Skeletal muscle satellite cell (primary cell): ENCODE results near the gene HOXC6.

Source experiments
- H3K27me3 ChIP-seq: 2 replicates; pipeline ENCODE4 v1.7.0; 2013; ENCODE audit warnings: low read length; ENCODE audit not compliant: control insufficient read depth, insufficient read depth
- H3K36me3 ChIP-seq: 2 replicates; pipeline ENCODE4 v1.7.0; 2013; ENCODE audit warnings: mild to moderate bottlenecking, control low read depth, low read length; ENCODE audit not compliant: insufficient read depth
- H3K4me1 ChIP-seq: 2 replicates; pipeline ENCODE4 v1.7.0; 2013; ENCODE audit warnings: low read length; ENCODE audit not compliant: control insufficient read depth, insufficient read depth
- H3K4me2 ChIP-seq: 2 replicates; pipeline ENCODE4 v1.7.0; 2013; ENCODE audit warnings: mild to moderate bottlenecking, low read length
- H3K4me3 ChIP-seq: 2 replicates; pipeline ENCODE4 v1.7.0; 2013; ENCODE audit warnings: low read length
- H3K9ac ChIP-seq: 2 replicates; pipeline ENCODE4 v1.7.0; 2013; ENCODE audit warnings: mild to moderate bottlenecking, low read depth, low read length, moderate library complexity
- H3K9me3 ChIP-seq: replicated peaks from 2 replicates; pipeline ENCODE4 v1.7.0; 2013; ENCODE audit warnings: mild to moderate bottlenecking, control low read depth, low read length

The HOXC6 gene

DNA sequence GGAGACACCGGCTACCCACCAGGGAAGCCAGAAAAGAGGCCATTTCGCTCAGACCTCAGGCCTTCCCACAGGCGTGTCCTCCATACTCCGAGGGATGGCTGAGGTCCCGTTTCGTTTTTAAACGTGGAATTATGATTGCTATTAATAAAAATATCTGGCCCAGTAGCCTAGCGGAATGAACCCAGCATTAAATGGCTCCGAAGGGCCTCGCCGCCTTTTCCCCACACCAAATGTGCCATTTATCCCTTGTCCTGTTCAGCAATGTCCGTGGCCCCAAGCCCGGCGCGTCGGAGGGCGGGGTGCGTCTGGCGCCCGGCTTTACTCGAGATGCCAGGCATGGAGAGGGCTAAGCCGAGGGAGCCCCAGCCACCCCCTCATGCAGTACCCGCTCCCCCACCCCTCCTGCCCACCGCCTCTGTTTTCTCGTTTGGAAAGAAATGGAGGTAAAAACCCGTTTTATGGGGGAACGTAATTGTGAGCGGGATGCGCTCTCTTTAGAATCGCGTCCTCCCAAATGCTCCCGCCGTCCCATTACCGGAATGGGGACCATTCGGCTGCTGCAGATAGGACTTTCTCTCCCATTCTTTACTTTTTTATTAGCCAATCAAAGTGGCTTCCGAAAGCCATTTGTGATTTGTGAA, 13.7 kb upstream of the HOXC6 start:
- H3K4me1 ChIP-seq: peaks cover 52% of the 10 kb centered on the region
- H3K9me3 ChIP-seq: no peaks in the 10 kb centered on the region
- peak overlapping the region; percentile 88 for H3K9ac ChIP-seq
- H3K4me2 ChIP-seq: peak overlapping the region; percentile 88
- H3K36me3 ChIP-seq: peaks cover 2% of the 10 kb centered on the region
- peak overlapping the region; percentile 68 for H3K4me3 ChIP-seq
- H3K27me3 ChIP-seq: no peaks in the 10 kb centered on the region

DNA sequence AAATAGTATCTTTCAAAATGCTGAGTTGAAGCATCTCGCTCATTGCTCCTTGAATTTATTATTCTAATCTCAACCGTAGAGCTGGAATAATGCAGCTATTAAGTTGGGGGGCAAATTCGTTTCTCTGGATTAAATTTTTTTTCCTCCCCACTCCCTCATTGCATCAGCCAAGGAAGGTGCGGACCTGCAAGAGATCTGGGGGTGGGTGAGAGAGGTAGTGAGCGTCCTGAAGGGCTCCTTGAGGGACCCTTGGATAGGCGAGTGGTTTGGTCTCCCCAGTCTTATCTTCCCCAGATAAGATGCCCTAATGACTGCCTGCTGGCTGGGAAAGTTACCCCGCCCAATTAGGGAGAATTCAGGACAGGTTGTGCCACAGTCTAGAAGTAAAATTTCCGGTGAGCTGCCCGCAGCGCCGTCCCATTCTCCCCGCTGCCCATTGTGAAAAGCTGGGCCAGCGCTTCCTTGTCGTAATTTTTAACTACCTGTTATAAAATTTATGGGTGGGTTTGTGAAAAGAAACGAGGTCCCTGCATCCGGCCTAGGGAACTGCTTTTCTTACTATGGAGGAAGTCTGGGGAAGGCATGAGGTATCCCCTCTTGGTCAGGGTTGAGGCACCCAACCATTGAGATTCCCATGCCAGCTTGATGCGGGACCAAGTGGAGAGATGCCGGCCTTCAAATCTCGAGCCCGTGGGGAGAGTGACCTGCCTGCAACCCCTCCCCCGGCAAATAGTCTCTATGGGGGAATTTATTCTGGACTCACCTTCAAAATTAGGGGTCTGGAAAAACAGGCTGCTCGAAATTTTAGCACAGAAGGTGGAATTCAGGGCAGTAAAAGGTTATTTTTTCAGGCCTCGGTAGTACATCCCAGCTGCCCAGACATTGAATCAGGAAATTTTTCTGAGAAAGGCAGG, 13.0 kb upstream of the HOXC6 start:
- no peaks in the 10 kb centered on the region for H3K27me3 ChIP-seq
- peaks cover 53% of the 10 kb centered on the region for H3K4me1 ChIP-seq
- peak overlapping the region; percentile 68 for H3K4me3 ChIP-seq
- peak overlapping the region; percentile 88 for H3K9ac ChIP-seq
- peak overlapping the region; percentile 94 for H3K4me2 ChIP-seq
- peaks cover 2% of the 10 kb centered on the region for H3K36me3 ChIP-seq
- no peaks in the 10 kb centered on the region for H3K9me3 ChIP-seq

DNA sequence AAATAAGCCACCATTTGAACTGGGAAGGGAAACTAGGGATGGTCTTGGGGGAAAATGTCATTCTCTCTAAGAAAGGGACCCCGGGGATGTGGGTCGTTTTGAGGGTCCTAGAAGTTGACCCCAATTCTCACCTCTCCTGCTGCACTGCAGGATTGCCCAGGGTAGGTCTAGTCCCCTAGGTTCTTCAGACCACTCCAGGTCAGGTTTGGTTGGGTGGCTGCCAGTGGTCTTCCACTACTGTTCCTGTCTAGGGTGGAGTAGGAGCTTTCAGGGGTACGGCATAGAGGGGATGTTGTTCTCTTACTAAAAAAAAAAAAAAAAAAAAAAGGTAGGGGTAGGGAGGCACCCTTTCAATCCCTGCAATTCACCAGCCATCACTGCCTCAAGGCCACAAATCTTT, 12.2 kb upstream of the HOXC6 start:
- Histone ChIP-seq H3K9me3 (no peaks in the 10 kb centered on the region), H3K36me3 (peaks cover 2% of the 10 kb centered on the region), H3K4me2 (peak overlapping the region; percentile 94), H3K4me3 (peak overlapping the region; percentile 62), H3K9ac (peak overlapping the region; percentile 88), H3K4me1 (peaks cover 61% of the 10 kb centered on the region), H3K27me3 (no peaks in the 10 kb centered on the region)

DNA sequence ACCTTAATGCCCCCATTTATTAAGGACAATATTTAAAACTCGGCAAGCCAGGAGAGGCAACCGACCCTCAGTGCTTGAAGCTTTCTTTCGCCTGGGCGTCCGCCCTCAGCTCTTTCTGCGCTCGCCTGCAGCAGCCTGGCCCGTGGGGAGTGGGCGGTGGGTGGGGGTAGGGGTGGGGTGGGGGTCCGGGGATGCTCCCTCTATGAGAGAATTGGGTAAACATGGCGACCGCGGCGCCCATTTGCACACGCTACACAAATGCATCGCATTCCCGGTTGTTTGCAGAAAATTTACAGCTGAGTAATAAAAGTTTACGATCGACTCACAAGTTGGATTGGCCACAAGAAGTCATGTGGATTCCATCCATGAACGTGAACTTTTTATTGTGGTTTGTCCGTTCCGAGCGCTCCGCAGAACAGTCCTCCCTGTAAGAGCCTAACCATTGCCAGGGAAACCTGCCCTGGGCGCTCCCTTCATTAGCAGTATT, 11.7 kb upstream of the HOXC6 start:
- Histone ChIP-seq H3K9ac (peak overlapping the region; percentile 96), H3K27me3 (no peaks in the 10 kb centered on the region), H3K4me1 (peaks cover 63% of the 10 kb centered on the region), H3K4me3 (peak overlapping the region; percentile 86), H3K4me2 (peak overlapping the region; percentile 94), H3K9me3 (no peaks in the 10 kb centered on the region), H3K36me3 (peaks cover 1% of the 10 kb centered on the region)

GRCh38 chr12:54017027-54017788, 11.0 kb upstream of the HOXC6 start:
- H3K9me3 ChIP-seq: no peaks in the 10 kb centered on the region
- H3K4me3 ChIP-seq: peak overlapping the region; percentile 86
- peak overlapping the region; percentile 94 for H3K4me2 ChIP-seq
- no peaks in the 10 kb centered on the region for H3K36me3 ChIP-seq
- peak overlapping the region; percentile 96 for H3K9ac ChIP-seq
- no peaks in the 10 kb centered on the region for H3K27me3 ChIP-seq
- peaks cover 63% of the 10 kb centered on the region for H3K4me1 ChIP-seq

- Histone ChIP-seq H3K4me1 (peaks cover 64% of the 10 kb centered on the region), H3K36me3 (no peaks in the 10 kb centered on the region), H3K27me3 (no peaks in the 10 kb centered on the region), H3K4me2 (peak overlapping the region; percentile 94), H3K4me3 (peak overlapping the region; percentile 86), H3K9ac (peak overlapping the region; percentile 96), H3K9me3 (no peaks in the 10 kb centered on the region)
Measured at GRCh38 chr12:54017878-54018467, 10.3 kb upstream of the HOXC6 start.

DNA sequence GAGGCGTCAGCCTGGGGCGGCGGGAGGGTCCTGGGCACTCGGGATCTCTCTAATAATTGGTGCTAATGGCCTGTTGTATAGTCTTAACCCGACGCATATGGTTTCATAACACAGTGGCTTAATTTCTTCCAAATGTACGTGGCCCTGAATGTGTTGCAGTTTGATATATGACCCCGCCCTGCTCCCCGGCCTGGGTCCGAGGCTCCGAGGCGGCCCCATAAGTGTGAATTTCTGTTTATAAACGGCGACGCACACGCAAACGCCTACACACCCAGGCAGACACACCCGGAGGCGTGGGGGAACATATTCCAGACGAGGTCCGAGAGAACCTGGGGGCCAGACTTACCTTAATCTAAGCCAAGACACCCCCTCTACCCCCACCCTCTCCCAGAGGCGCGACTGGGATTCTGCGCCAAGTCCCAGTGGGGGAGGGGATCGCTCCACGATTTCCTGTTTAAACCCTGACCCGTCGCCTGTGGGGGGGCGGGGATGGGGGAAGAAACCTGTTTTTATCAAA, 9.7 kb upstream of the HOXC6 start:
- H3K4me3 ChIP-seq: peak overlapping the region; percentile 86
- peak overlapping the region; percentile 96 for H3K9ac ChIP-seq
- H3K4me1 ChIP-seq: peaks cover 64% of the 10 kb centered on the region
- no peaks in the 10 kb centered on the region for H3K36me3 ChIP-seq
- peak overlapping the region; percentile 94 for H3K4me2 ChIP-seq
- no peaks in the 10 kb centered on the region for H3K27me3 ChIP-seq
- H3K9me3 ChIP-seq: no peaks in the 10 kb centered on the region

GRCh38 chr12:54019091-54019811, 9.0 kb upstream of the HOXC6 start:
- Histone ChIP-seq H3K4me2 (peak overlapping the region; percentile 94), H3K9me3 (no peaks in the 10 kb centered on the region), H3K4me3 (peak overlapping the region; percentile 86), H3K27me3 (no peaks in the 10 kb centered on the region), H3K4me1 (peaks cover 64% of the 10 kb centered on the region), H3K36me3 (no peaks in the 10 kb centered on the region), H3K9ac (peak overlapping the region; percentile 96)

DNA sequence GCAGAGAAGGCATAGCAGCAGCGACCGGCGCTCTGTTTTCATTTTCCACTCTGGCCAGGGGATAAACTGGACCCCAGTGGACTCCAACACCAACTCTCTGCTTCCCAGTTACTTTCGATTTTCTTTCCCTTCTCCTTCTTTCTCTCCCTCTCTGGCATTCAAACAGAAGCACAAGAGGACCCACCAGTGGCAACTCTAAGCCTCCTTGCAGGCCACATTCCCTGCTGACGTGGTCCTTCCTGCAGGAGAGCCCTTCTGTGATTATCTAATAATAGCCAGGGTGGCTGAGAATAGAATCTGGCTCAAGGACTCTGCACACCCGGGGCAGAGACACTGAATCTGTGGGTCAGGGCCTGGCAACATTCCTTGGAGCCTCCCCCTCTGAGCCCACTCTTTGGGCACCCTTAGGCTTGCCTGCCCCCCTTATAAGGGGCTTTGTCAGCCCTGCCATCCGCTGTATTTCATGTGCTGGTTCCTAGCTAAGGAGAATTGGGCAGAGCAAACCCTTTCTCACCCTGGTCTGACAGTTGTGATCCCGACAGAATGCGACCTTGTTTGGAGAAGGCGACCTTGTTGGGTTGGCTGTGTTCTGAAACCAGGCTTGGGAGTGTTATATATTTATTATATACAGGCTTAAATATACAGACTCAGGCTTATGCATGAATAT, 8.2 kb upstream of the HOXC6 start:
- Histone ChIP-seq H3K9ac (peak overlapping the region; percentile 96), H3K9me3 (no peaks in the 10 kb centered on the region), H3K27me3 (no peaks in the 10 kb centered on the region), H3K36me3 (no peaks in the 10 kb centered on the region), H3K4me3 (peak overlapping the region; percentile 86), H3K4me1 (peaks cover 65% of the 10 kb centered on the region), H3K4me2 (peak overlapping the region; percentile 94)
